GM19239 (cell line): Measurements from ENCODE around the gene TNFSF4.
"Not testable (repeated sequence)": the region's sequence is repeated elsewhere in the genome, so short reads cannot be mapped to it uniquely, and the experiment has no call there.

ENCODE experiments used
- DNase-seq: peaks from one replicate; pipeline ENCODE4 v3.0.0; 2011; ENCODE audit warnings: low spot score; ENCODE audit not compliant: insufficient read length
- FAIRE-seq: peaks from 2 replicates; lab custom pipeline; 2011; peaks lifted over from hg19 to GRCh38; lab: Jason Lieb, UNC

The TNFSF4 gene, protein sequence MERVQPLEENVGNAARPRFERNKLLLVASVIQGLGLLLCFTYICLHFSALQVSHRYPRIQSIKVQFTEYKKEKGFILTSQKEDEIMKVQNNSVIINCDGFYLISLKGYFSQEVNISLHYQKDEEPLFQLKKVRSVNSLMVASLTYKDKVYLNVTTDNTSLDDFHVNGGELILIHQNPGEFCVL

DNA sequence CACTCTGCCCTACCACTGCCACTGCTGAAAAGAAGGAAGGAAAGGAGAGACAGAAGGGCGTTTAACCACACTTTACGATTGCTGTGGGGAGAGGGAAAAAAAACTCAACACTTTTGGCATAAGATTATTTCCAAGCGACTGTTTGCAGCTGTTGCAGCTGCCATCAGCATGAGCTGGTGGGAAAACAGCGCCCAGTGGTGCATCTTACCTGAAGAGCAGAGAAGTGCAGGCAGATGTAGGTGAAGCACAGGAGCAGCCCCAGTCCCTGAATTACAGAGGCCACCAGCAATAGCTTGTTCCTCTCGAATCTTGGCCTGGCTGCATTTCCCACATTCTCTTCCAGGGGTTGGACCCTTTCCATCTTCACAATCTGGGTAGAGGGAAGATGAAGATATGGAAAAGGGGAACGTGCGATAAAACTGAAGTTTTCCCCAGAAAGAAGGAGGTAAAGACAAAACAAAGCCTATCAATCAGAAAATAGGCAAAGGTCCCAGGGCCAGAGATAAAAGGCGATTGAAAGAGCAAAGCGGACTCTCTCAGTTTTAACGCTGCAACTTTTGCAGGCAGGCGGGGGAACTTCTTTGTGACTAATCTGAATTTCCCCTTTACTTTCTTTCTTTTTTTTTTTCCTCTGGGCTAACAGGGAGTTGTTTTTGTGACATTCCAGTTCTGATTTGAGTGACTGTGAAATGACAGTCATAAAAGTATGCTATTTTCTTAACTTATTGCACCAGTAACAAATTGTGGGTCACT is at the start of gene TNFSF4:
TSS of gene TNFSF4 (minus strand) at position 516 of the 753 bp plus-strand sequence. CDS start at position 361, 155 bp downstream.
- DNase-seq, result no peak
- FAIRE-seq, result peak; percentile 64

DNA sequence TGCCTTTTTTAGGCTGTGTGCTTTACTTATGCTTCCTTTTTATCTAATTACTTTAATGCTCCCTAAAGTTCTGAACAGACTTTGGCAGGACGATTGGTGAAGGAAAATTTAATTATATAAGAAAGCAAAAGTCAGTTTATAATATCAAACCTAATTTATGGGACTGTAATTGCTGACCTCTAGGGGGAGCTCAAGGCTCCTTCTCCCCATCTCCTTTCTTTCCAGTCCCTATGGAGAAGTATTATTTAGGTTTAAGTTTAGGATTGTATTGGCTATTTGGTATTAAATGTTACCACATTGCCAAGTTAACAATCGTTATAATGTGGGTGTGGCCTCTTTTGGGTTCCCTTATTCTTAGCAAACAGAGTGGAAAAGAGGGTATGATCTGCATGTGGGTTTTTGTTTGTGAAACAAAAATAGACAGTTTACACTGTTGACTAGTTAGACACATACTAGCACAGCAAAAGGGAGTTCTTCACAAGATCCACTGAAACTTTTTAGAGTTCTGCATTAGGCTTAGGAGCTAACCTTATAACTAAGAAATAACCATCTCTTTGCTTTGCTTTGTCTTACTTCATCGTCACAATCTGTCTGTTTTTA is 48.2 kb upstream of the TNFSF4 start:
- peak; percentile 71 for FAIRE-seq
- DNase-seq, result no peak

DNA sequence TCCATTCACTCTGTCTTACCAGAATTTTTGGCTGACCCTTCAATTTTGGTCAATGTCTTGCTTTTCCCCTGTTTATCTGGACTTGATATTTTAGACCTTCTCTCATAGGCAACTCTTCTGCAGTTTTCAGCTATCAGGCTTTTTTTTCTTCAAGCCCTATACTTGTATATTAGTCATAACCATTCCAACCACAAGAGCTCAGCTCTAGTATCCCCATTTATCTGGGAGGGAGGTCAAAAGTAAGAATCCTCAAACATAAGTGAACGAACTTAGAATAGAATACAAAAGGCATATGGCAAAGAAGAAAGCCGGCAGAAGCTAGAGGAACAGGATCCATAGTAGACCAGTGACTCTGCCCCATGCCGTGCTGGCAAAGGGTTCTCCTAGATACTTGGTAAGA is 45.9 kb upstream of the TNFSF4 start:
- DNase-seq, result no peak
- FAIRE-seq, result no peak

DNA sequence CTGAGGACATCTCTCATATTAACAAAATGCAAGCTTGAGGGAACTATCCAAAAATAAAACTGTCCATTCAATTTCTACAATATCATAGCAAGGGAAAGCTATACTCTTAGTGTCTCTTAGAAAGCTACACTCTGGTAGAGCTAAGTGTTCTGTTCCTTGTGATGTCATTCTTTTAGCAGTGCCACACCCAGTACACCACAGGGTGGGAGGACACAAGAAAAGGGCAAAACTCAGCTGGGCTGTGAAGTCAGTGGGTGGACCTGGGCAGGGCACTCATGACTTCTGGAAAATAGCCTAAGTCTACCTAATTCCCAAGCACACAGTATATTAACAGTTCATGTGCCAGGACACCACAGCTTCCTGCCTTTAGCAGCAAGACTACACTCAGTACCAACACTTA is 42.2 kb upstream of the TNFSF4 start:
- DNase-seq (no peak), FAIRE-seq (no peak)

DNA sequence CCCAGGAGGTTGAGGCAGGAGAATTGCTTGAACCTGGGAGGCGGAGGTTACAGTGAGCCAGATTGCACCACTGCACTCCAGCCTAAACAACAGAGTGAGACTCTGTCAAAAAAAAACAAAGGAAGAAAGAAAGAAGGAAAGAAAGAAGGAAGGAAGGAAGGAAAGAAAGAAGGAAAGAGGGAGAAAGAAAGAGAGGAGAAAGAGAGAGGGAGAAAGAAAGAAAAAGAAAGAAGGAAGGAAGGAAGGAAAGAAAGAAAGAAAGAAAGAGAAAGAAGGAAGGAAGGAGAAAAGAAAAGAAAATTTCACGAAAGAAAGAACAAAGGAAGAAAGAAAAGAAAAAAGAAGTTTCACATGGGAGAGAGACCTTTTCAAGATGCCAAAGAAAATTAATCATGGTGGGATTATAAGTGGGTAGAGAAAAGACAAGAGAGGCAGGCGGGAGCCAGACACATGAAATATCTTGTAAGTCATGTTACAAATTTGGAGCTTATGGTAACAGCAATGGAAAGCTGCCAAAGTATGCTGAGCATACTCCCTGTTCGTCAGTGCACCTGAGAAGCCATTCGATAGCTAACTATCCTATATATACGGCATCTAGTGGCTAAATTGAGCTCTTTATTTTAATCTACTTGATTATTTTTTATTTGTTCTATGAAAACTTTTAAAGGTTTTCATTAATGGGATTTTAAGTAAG is 41.3 kb upstream of the TNFSF4 start:
- peak; percentile 4 for FAIRE-seq

DNA sequence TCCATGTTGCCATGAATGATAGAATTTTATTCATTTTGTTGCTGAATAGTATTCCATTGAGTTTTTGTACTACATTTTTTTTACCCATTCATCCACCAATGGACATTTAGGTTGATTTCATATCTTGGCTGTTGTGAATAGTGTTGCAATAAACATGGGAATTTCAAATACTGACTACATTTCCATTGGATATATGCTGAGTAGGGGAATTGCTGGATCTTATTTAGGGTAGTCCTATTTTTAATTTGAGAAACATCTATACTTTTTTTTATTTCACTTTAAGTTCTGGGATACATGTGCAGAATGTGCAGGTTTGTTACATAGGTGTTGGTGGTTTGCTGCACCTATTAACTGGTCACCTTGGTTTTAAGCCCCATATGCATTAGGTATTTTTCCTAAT is 38.8 kb upstream of the TNFSF4 start:
- FAIRE-seq, result no peak

More for the DNA sequence above, 41.3 kb upstream of the TNFSF4 start:
- DNase-seq, result no peak

DNA sequence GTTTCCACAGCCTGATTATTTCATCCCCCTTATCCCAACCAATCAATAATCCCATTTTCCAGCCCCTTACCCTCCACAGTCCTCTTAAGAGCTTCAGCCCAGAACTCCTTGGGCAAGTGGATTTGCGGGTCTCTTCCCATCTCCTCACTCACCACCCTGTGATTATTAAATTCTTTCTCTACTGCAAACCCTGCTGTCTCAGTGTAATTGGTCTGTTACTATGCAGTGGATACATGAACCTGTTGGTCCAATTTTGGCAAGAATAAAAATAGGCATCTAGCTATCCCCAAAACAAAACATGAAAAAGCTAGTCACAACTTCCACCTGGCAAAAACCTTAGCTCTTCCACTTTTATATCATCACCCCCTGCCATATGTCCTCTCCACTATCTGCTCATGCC is 36.2 kb upstream of the TNFSF4 start:
- FAIRE-seq, result no peak
- no peak for DNase-seq

More for the DNA sequence above, 38.8 kb upstream of the TNFSF4 start:
- DNase-seq, result no peak

DNA sequence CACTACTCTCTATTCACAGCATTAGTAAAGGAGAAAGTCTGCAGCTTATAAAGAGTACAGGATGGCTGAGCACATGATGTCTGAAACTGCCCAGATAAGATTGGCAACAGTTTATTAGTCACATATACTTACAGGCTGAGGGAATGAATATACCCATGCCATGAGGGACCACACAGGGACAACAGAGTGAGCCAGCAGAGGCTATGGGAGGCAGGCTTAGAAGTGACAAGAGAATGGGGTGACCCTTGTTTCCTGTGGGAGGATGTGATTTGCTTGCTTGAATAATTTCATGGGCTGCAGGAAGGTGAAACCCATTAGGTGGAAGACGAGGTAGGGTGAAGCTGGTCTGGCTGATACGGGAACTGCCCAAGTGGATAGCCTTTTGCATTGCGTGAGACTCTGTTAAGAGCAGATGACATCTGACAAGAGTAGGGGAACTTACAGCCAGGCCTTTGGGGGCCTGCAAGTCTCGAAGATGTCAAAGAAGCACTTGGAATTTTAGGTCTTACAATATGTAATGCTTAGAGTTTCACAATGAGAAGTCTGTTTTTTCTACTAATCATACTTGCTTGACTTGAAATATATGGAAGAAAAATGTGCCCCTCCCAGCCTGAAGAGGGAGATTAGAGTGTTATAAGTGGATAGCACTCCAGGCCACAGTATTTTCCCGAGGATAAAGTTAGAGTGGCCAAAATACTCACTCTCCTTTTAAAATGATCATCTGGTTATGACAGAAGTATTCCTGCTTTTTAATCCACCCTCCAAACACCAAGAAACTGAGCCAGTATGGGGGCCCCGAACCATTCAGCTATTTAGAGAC is 34.6 kb upstream of the TNFSF4 start:
- DNase-seq (no peak), FAIRE-seq (peak; percentile 4)

DNA sequence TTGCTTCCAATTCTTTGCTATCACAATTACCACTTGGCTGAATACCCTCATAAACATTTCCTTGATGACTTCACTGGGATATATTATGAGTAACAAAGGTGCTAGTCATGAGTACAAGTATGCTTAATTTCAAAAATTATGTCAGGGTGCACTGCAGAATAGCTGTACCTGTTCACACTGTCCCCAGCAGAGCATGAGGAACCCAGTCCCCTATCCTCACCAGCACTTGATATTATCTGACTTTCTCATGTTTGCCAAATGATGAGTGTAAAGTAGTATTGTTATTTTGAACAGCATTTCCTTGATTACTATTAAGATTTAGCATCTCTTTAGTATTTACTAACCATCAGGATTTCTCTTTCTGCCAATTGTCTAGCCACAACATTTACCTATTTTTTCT is 33.5 kb upstream of the TNFSF4 start:
- FAIRE-seq (no peak), DNase-seq (no peak)

DNA sequence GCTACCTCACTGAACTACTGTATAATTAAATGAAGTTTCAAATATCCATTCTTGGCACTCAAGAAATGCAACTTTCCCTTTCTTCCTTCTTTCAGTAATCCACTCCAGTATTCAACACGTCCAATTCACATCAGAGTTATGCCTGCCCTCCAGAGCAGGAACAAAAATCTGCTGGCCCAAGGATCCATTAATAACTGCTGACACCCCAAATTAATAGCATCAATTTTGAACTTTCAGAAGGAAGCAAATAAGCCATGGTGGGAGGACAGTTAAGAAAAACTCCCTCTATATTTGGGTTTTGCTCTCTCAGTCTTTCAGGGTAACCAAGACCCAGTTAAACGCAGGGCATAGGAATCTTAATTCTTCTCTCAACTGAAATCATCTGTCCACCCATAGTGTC is 31.9 kb upstream of the TNFSF4 start:
- FAIRE-seq (no peak), DNase-seq (no peak)

DNA sequence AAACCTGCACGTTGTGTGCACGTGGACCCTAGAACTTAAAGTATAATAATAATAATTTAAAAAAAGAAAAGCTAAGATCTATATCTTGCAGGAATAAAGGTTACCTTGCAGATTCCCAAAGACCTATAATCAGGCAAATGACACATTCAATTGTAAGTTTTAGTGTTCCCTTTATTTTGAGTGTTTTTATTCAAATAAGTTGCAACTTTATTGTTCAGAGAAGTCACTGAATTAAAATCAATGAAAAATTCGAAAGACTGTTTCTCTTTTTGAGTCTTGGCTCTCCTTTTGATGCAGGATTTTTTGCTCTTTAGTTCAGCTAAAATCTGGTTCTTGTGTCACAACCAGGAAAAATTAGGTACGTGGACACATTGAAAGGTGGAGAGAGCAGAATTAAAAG is 27.8 kb upstream of the TNFSF4 start:
- no peak for FAIRE-seq

DNA sequence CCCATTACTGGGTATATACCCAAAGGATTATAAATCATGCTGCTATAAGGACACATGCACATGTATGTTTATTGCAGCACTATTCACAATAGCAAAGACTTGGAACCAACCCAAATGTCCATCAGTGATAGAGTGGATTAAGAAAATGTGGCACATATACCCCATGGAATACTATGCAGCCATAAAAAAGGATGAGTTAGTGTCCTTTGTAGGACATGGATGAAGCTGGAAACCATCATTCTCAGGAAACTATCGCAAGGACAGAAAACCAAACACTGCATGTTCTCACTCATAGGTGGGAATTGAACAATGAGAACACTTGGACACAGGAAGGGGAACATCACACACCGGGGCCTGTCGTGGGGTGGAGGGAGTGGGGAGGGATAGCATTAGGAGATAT is 27.3 kb upstream of the TNFSF4 start:
- not testable (repeated sequence) for FAIRE-seq, DNase-seq

More for the DNA sequence above, 27.8 kb upstream of the TNFSF4 start:
- DNase-seq, result no peak

DNA sequence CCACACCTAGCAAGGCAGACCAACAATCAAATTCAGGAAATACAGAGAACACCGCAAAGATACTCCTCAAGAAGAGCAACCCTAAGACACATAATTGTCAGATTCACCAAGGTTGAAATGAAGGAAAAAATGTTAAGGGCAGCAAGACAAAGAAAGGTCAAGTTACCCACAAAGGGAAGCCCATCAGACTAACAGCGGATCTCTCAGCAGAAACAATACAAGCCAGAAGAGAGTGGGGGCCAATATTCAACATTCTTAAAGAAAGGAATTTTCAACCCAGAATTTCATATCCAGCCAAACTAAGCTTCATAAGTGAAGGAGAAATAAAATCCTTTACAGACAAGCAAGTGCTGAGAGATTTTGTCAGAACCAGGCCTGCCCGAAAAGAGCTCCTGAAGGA is 21.9 kb upstream of the TNFSF4 start:
- not testable (repeated sequence) for FAIRE-seq, DNase-seq

DNA sequence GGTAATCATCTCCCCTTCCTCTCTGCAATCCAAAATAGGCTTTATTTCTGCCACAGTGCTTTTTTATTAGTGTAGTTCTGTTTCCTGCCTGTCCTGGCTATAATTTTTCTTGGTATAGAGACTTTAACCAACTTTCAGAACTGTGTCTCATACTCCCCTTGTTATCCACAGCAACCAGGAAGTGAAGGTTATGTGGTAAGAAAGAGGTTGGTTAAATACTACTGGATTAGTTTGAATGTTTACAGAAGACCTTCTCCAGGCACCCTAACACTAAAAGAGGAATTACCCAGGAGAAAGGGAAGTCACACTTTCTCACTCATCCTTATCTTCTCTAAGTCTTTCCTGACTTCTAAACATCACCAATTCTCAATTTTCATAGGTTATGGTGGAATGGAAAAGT is 17.8 kb upstream of the TNFSF4 start:
- DNase-seq, result no peak
- peak; percentile 61 for FAIRE-seq

DNA sequence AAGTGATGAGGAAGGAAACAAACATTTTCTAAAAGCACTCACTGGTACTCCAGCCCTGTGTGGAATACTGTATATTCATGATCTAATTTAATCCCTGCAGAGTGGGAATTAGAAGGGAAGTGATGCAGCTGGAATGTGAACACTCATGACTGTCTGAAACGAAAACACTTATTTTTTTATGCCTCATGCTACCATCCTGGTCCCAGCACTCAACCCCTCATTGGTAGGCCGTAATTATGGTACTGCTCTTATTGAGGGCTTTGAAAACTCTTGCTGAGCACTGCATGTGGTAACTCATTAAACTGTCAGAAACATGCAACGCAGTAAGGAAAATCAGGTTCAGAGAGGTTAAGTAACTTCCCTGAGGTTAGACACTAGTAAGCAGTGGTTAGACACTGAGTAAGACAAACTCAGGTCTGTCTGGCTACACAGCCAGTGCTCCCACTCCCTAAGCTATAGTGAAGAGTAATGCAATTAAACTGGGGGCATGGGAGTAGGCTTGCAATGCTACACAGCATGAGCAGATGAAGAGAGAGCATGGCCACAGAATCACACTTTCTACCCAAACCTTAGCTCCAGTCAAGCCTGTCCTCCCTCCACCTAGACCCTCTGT is 17.3 kb upstream of the TNFSF4 start:
- FAIRE-seq, result peak; percentile 53
- no peak for DNase-seq

DNA sequence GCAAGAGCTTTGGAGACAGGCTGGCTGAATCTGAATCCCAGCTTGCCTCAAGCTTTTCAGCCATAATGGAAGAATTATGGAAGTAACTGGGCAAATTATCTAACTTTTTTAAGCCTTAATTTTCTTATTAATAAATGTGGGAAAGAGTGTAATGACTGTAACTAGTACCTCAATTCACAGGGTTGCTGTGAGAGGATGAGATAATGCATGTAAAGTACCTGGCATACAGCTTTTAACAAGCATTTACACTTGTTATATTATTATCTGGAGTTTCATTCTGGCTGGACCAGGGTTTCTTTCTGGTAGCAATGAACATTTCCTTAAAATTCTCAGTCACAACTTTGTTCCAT is 15.9 kb upstream of the TNFSF4 start:
- FAIRE-seq, result no peak
- DNase-seq, result no peak

DNA sequence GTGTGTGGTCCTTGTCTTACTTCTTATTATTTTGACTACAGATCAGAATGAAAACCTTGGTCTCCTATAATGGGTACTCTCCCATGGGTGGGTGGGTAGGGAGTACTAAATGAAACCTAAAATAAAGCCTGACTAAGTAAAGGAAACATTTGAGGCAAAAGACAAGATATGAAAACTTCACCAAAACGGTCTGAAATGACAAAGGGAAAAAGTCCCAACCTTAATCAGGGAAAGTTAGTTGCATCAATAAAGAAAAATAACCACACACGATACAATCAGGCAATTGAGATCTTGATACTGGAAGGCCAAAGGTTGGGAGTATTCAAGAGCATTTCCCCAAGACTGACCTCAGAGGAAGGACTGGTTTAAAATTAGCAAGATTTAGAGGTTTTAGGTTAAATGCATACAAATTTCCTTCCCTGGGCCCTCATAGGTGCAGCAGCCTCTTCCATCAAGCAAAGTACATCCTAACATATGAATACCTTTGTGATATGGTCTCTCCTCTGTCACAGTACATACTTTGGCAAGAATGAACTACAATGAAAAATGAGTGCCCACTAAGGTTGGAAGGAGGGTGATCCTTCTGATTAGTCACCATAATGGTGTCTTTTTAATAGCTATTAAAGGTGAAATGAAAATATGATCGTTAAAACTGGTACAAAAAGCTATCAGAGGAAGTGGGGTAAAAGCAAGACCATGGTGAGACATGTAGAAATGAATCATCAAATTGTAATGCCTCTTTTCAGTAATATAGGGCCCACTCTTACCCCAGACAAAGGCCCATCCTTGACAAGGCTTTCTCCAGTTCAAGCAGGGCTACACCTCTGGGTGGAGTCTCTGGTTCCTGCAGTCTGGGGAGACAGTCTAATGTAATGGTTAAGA is 15.3 kb upstream of the TNFSF4 start:
- FAIRE-seq, result peak; percentile 57
- no peak for DNase-seq

DNA sequence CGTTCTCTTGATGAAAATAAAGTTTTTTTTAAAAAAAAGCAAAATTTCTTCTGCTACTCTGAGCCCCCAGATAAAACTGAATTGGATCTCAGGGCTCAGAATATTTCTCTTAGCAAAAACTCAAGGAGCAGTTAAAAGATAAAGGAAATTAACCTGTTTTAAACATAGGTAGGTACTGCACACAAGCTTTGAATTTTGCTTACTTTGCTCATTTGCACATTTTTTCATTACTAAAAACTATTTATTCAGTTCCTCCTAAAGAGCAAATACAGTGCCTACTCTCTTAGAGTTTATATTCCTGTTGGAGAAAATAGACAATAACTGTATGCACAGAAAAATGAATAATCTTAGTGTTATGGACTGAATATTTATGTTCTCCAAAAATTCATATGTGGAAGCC is 13.0 kb upstream of the TNFSF4 start:
- FAIRE-seq (no peak), DNase-seq (no peak)

DNA sequence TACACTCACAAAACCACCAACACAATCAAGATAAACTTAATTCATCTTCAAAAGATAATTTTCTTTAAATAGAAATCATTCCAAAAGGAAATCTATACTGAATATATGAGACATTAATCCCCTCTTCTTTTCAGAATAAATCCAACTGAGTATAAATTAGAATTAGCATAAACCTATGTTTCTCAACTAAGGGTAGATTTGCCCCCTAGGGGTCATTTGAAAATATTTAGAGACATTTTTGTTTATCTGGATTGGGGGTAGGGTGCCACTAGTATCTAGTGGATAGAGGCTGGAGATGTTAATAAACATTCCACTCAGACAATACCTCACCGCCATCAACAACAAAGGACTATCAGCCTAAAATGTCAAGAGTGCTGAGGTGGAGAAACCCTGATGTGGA is 6.5 kb upstream of the TNFSF4 start:
- FAIRE-seq (no peak), DNase-seq (no peak)
